ENCODE data around the gene UST.

UST gene

GRCh38 chr6:149014631-149015534 is 268.1 kb downstream of the UST start:
- no peak for TF ChIP-seq CTCF (IDR thresholded peaks at IDR 0.05; ENCODE audit: extremely low read depth, missing control alignments)
- DNase-seq (ENCODE audit: low spot score), result no peak

GRCh38 chr6:149015535-149016525 is 269.0 kb downstream of the UST start:
- no peak for DNase-seq (ENCODE audit: low spot score)
- no peak for TF ChIP-seq CTCF (IDR thresholded peaks at IDR 0.05; ENCODE audit: extremely low read depth, missing control alignments)

- DNase-seq (ENCODE audit: low spot score), result no peak
- TF ChIP-seq CTCF (IDR thresholded peaks at IDR 0.05; ENCODE audit: extremely low read depth, missing control alignments), result no peak
Measured at GRCh38 chr6:149016716-149017115, 269.9 kb downstream of the UST start.

GRCh38 chr6:149020319-149020718 is 273.5 kb downstream of the UST start:
- no peak for DNase-seq (ENCODE audit: low spot score)
- no peak for TF ChIP-seq CTCF (IDR thresholded peaks at IDR 0.05; ENCODE audit: extremely low read depth, missing control alignments)

GRCh38 chr6:149024361-149024760 is 277.5 kb downstream of the UST start:
- DNase-seq (ENCODE audit: low spot score), result no peak

GRCh38 chr6:149025061-149025460 is 278.2 kb downstream of the UST start:
- no peak for DNase-seq (ENCODE audit: low spot score)
- no peak for TF ChIP-seq CTCF (IDR thresholded peaks at IDR 0.05; ENCODE audit: extremely low read depth, missing control alignments)

More at GRCh38 chr6:149024361-149024760, 277.5 kb downstream of the UST start:
- no peak for TF ChIP-seq CTCF (IDR thresholded peaks at IDR 0.05; ENCODE audit: extremely low read depth, missing control alignments)

Data from GM20000 (cell line).